ENCODE measurements around the gene CMIP.

GRCh38 chr16:81610936-81611335 lies 166.3 kb downstream of the CMIP start:
- TF ChIP-seq CTCF (IDR thresholded peaks at IDR 0.05) = no peak
- no peak for TF ChIP-seq POLR2A (IDR thresholded peaks at IDR 0.05)

All from right lobe of liver (tissue), 4 donors.